Stimulated activated naive B cell treated with anti-CD40 and anti-IgM and Interleukin-4, amounts not matched to agents 10 μg/mL and 1 μg/mL and 100 μg/mL, for 72 hours (primary cell): ENCODE data around the gene MDGA2.
"Not testable (repeated sequence)": the region's sequence is repeated elsewhere in the genome, so short reads cannot be mapped to it uniquely, and the experiment has no call there.

ENCODE experiments used
- ATAC-seq, 2 donors: fragments of 150-1000 bp; cut with Tn5 transposase; replicated peaks; 2 replicates each; pipeline ENCODE4 v1.10.0; 2021; ENCODE audit warnings: moderate library complexity in 1 of 2
- DNase-seq: peaks from one replicate; pipeline ENCODE4 v3.0.0; 2021
- H3K27ac Mint-ChIP-seq: one replicate; pipeline ENCODE4 v1.8.0; 2022; ENCODE audit warnings: mild to moderate bottlenecking, mixed read lengths
- H3K27me3 Mint-ChIP-seq, 2 donors: one replicate each; pipeline ENCODE4 v1.8.0; 2022; ENCODE audit warnings: mixed read lengths in 2 of 2
- H3K36me3 Mint-ChIP-seq, 2 donors: one replicate each; pipeline ENCODE4 v1.8.0; 2022; ENCODE audit warnings: mixed read lengths in 2 of 2, mild to moderate bottlenecking in 1 of 2
- H3K4me1 Mint-ChIP-seq, 2 donors: one replicate each; pipeline ENCODE4 v1.8.0; 2022; ENCODE audit warnings: mixed read lengths in 2 of 2, mild to moderate bottlenecking in 1 of 2
- H3K4me3 Mint-ChIP-seq, 2 donors: one replicate each; pipeline ENCODE4 v1.8.0; 2022; ENCODE audit warnings: mild to moderate bottlenecking in 2 of 2, mixed read lengths in 2 of 2, moderate library complexity in 1 of 2
- H3K9me3 Mint-ChIP-seq, 2 donors: one replicate each; pipeline ENCODE4 v1.8.0; 2022; ENCODE audit warnings: mixed read lengths in 2 of 2, mild to moderate bottlenecking in 1 of 2

Gene MDGA2

DNA sequence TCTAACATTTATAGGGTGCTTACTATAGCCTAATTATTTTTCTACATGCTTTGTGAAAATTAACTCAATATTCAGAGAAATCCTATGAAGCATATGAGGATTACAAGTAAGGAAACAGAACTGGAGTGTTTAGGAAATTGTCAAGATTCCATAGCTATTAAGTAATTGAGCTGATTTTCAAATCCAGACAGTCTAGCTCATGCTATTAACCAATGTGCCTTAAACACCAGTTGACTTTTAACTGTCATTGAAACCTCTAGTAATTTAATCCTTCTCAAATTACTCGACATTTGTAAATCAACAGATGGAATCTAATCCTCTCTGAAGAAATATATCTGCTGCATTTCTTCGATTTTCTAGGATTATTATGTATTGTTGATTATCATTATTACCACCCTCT lies 488.9 kb downstream of the MDGA2 start:
- DNase-seq (no peak), ATAC-seq (no peak)
- no peaks in the 10 kb centered on the region for H3K4me1 Mint-ChIP-seq
- no peak overlapping the region for H3K27ac Mint-ChIP-seq
- H3K4me3 Mint-ChIP-seq = no peak overlapping the region
- H3K36me3 Mint-ChIP-seq = no peaks in the 10 kb centered on the region
- no peaks in the 10 kb centered on the region for H3K9me3 Mint-ChIP-seq
- H3K27me3 Mint-ChIP-seq = no peaks in the 10 kb centered on the region

DNA sequence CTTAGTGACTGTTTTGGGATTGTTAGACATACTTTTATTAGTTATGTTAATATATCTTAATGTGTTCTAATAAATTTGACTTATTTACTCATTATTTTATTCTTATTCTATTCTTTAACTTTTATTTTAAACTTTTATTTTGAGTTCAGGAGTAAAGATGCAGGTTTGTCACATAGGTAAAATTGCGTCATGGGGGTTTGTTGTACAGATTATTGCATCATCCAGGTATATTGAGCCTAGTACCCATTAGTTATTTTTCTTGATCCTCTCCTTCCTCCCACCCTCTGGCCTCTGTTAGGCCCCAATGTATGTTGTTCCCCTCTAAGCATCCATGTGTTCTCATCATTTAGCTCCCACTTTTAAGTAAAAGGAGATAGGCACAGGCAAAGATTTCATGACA lies 495.5 kb downstream of the MDGA2 start:
- Mint-ChIP-seq H3K27ac (no peak overlapping the region), H3K27me3 (no peaks in the 10 kb centered on the region), H3K4me1 (no peaks in the 10 kb centered on the region), H3K9me3 (peaks cover 0 to 2% of the 10 kb centered on the region in 2 donors), H3K4me3 (no peak overlapping the region), H3K36me3 (no peaks in the 10 kb centered on the region)
- DNase-seq = no peak
- ATAC-seq = no peak

DNA sequence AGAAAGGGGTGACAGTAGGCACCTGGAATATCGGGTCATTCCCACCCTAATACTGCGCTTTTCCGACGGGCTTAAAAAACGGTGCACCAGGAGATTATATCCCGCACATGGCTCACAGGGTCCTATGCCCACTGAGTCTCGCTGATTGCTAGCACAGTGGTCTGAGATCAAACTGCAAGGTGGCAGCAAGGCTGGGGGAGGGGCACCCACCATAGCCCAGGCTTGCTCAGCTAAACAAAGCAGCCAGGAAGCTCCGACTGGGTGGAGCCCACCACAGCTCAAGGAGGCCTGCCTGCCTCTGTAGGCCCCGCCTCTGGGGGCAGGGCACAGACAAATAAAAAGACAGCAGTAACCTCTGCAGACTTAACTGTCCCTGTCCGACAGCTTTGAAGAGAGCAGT lies 503.5 kb downstream of the MDGA2 start:
- not testable (repeated sequence) for H3K9me3 Mint-ChIP-seq, H3K4me3 Mint-ChIP-seq, H3K27ac Mint-ChIP-seq, H3K36me3 Mint-ChIP-seq, ATAC-seq, H3K27me3 Mint-ChIP-seq, H3K4me1 Mint-ChIP-seq, DNase-seq

DNA sequence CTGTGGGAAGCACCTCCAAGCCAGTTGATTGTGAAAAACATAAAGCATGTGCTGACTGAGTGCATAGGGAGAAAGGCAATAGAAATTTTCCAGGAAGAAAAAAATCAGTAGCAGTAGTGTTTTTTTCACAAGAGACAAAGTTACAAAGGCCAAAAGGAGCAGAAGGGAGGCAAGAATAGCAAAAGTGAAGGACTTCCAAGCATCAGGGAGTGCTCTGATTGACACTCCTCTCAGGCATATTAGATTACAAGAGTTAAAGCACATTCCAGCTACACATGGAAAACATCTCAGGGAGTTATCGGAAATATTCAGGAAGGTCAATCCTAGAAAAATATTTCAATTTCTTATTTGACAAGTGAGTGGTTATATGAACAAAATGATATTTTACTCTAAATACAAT lies 508.0 kb downstream of the MDGA2 start:
- no peak overlapping the region for H3K27ac Mint-ChIP-seq
- H3K27me3 Mint-ChIP-seq = no peaks in the 10 kb centered on the region
- H3K36me3 Mint-ChIP-seq = no peaks in the 10 kb centered on the region
- no peaks in the 10 kb centered on the region for H3K4me1 Mint-ChIP-seq
- no peak overlapping the region for H3K4me3 Mint-ChIP-seq
- DNase-seq (no peak), ATAC-seq (no peak)
- no peaks in the 10 kb centered on the region for H3K9me3 Mint-ChIP-seq

DNA sequence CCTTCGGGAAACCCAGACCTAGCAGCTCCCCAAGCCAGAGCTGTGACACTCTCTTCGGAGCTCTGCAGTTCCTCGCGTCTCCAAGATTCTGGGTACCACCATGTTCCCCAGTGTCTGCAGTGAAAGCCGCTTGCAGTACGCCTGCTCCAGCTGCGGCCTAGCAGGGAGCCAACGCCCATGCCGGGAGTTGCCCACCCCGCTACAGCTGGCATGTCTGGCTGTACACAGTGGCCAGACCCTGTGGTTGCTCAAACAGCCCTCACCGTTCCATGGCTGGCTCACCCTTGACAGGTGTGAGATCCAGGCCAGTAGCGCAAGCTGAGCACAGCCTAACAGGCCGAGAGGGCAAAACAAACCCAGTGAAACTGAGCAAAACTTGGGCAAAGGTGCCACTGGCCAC lies 520.0 kb downstream of the MDGA2 start:
- Mint-ChIP-seq H3K27ac (no peak overlapping the region), H3K4me3 (no peak overlapping the region), H3K27me3 (no peaks in the 10 kb centered on the region), H3K36me3 (no peaks in the 10 kb centered on the region), H3K4me1 (no peaks in the 10 kb centered on the region), H3K9me3 (peaks cover 3 to 6% of the 10 kb centered on the region in 2 donors)
- ATAC-seq = no peak
- no peak for DNase-seq

DNA sequence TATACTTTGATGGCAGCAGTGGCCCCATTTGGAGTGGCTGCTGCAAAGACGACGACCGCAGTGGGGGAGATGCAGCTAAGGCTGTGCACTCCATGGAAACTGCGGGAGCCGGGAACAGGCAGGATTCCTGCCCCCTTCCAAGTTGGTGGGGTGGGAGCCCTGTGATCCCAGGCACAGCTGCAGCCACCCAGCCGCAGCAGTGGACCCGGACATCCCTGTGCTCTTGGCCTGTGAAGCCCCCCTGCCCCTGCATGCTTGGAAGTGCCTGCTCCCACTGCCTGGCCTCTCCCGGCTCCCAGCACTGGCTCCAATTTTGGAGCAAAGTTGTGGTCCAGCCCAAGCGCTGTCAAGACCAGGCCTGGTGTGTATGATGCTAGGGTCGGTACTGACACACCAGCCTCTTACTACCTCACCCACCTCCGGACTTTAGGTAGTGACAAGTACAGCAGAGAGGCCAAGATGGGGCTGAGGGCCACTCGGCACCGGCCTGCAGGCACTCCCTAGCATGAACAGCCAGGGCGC lies 521.1 kb downstream of the MDGA2 start:
- ATAC-seq (no peak), DNase-seq (no peak)
- Mint-ChIP-seq H3K9me3 (peaks cover 3 to 6% of the 10 kb centered on the region in 2 donors), H3K27me3 (no peaks in the 10 kb centered on the region), H3K27ac (no peak overlapping the region), H3K36me3 (no peaks in the 10 kb centered on the region), H3K4me3 (no peak overlapping the region), H3K4me1 (no peaks in the 10 kb centered on the region)

DNA sequence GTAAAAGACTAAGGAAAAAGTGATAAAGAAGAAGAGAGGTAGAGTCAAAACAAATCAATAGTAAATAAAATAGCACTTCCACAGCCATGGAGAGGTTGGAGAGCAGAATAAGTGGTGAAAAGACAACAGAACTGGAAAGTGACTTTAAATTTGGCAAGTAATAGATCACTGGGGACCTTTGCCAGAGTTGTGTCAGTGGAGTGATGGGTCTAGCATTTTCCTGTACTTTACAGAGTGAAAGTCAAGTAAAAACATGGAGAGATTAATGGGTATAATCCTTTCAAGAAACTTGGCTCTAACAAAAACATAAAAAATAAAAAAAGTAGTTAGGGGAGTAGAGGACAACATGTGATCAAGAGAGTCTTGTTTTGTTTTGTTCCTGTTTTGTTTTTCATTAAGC lies 521.7 kb downstream of the MDGA2 start:
- H3K36me3 Mint-ChIP-seq = no peaks in the 10 kb centered on the region
- no peaks in the 10 kb centered on the region for H3K4me1 Mint-ChIP-seq
- H3K4me3 Mint-ChIP-seq = no peak overlapping the region
- peaks cover 3 to 6% of the 10 kb centered on the region in 2 donors for H3K9me3 Mint-ChIP-seq
- H3K27ac Mint-ChIP-seq = no peak overlapping the region
- H3K27me3 Mint-ChIP-seq = no peaks in the 10 kb centered on the region
- no peak for DNase-seq
- ATAC-seq = no peak

DNA sequence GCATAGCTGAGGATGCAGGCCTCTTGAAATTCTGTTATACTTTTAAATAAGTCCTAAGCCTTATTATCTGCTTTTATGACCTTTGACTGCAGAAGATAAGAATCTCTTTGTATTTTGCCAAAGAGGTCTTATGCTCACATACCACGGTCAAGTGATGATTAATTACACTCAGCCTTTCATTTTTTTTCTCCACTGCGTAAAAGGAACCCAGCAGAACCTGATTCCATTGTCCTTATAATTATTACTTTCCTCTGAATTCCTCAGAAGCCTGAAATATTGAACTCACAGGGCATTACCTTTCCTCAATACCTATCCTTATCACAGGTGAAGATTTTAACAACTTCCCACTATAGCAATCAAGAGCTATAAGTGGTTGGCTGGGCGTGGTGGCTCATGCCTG lies 525.1 kb downstream of the MDGA2 start:
- H3K27ac Mint-ChIP-seq = no peak overlapping the region
- DNase-seq (no peak), ATAC-seq (no peak)
- H3K27me3 Mint-ChIP-seq = no peaks in the 10 kb centered on the region
- no peaks in the 10 kb centered on the region for H3K36me3 Mint-ChIP-seq
- peaks cover 3 to 6% of the 10 kb centered on the region in 2 donors for H3K9me3 Mint-ChIP-seq
- no peak overlapping the region for H3K4me3 Mint-ChIP-seq
- no peaks in the 10 kb centered on the region for H3K4me1 Mint-ChIP-seq

DNA sequence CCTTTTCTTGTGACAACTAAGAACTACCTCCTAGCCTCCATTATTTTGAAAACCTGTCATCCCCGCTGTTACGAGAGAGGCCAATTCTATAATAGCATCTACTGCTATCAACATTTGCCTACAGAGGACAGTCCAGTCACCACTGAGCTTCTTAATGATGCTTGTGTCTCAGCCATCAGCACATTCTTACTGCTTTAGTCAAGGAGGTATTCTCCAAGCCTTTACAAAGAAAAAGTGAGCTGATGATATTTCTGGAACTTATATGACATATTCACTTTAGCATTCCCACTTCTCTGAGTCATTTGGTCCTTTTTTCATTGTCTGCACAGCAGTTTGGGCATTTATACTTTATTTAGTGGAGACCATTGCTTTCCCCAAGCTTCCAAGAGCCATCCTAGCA lies 526.1 kb downstream of the MDGA2 start:
- ATAC-seq (no peak), DNase-seq (no peak)
- Mint-ChIP-seq H3K36me3 (no peaks in the 10 kb centered on the region), H3K27ac (no peak overlapping the region), H3K27me3 (no peaks in the 10 kb centered on the region), H3K9me3 (peaks cover 2 to 6% of the 10 kb centered on the region in 2 donors), H3K4me1 (no peaks in the 10 kb centered on the region), H3K4me3 (no peak overlapping the region)

DNA sequence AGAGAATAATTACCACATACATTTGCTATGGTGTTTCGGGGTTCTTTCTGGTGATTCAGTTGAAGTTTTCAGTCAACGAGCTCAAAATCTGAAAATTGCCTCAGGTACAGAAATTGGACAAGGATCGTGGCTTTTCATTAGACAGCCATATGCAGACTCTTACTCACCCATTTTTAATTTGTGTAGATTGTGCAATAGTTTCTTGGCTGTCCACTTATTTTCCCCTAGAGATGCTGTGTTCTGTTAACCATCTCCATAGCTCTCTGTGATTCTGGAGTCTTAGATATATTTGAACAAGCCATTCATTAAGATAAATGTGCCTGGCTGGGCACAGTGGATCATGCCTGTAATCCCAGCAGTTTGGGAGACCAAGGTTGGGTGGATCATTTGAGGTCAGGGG lies 526.7 kb downstream of the MDGA2 start:
- no peak overlapping the region for H3K4me3 Mint-ChIP-seq
- no peak for ATAC-seq
- H3K36me3 Mint-ChIP-seq = no peaks in the 10 kb centered on the region
- H3K4me1 Mint-ChIP-seq = no peaks in the 10 kb centered on the region
- no peak overlapping the region for H3K27ac Mint-ChIP-seq
- no peaks in the 10 kb centered on the region for H3K27me3 Mint-ChIP-seq
- no peak for DNase-seq
- H3K9me3 Mint-ChIP-seq = peaks cover 2 to 6% of the 10 kb centered on the region in 2 donors

DNA sequence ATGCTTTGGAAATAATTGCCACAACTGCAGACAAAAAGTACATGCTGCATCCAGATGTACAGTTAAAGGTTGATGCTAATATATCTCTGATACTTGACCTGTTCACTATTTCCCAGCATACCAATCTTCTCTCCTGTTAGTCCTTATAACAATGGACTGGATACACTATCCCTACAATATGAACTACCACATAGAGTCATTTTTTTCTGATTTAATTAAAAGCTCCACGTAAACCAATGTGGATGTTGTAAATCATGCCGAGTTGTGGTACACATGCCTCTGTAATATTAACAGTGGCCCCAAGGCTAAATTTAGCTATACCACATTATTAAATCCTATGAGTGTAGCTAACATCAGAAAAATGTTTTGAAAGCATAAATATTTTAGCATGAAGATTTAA lies 554.8 kb downstream of the MDGA2 start:
- no peak for DNase-seq
- Mint-ChIP-seq H3K4me1 (no peaks in the 10 kb centered on the region), H3K4me3 (no peak overlapping the region), H3K27ac (no peak overlapping the region), H3K27me3 (no peaks in the 10 kb centered on the region), H3K36me3 (no peaks in the 10 kb centered on the region), H3K9me3 (peaks cover 0 to 3% of the 10 kb centered on the region in 2 donors)
- ATAC-seq = no peak

DNA sequence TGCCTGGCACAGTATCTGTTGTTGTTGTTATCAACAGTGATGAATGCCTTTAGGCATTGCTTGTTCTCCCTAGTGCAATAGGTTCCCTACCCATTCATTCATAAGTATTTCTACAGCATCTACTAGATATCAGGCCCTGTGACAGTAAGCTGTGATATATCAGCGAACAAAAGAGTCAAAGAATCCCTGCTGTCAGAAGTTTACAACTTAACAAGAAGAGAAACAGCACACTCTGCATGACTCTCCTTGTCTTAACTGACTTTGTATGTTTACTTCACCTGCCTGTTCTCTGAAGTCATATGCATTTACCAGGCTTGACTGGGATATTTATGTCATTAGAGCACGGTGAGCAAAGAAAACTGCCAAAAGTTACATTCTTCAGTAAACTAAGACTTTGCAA lies 571.6 kb downstream of the MDGA2 start:
- ATAC-seq = no peak

DNA sequence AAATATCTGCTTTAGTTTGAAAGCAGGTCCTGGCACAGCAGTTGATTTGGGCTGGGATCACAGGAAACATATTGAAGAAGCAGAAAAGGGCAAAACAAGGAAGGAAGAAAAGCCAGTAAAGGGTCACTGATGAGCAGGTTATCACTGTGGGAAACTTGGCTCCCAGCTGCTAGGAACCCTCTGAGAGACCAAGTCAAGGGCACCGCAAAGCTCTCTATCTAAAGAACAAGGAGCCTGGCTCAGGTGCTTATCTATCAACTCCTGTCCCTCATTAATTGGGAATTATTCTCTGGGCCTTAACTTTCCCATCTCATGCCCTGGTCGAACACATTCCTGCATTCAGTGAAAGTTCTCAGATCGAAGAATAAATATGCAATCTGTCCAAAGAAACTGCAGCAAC lies 572.9 kb downstream of the MDGA2 start:
- Mint-ChIP-seq H3K36me3 (no peaks in the 10 kb centered on the region), H3K27ac (no peak overlapping the region), H3K9me3 (no peaks in the 10 kb centered on the region), H3K4me3 (no peak overlapping the region), H3K4me1 (no peaks in the 10 kb centered on the region), H3K27me3 (no peaks in the 10 kb centered on the region)
- no peak for DNase-seq
- no peak for ATAC-seq

More for the DNA sequence above, 571.6 kb downstream of the MDGA2 start:
- no peak for DNase-seq
- H3K36me3 Mint-ChIP-seq = no peaks in the 10 kb centered on the region
- H3K9me3 Mint-ChIP-seq = peaks cover 0 to 2% of the 10 kb centered on the region in 2 donors
- H3K27me3 Mint-ChIP-seq = no peaks in the 10 kb centered on the region
- H3K4me3 Mint-ChIP-seq = no peak overlapping the region
- no peaks in the 10 kb centered on the region for H3K4me1 Mint-ChIP-seq
- no peak overlapping the region for H3K27ac Mint-ChIP-seq

DNA sequence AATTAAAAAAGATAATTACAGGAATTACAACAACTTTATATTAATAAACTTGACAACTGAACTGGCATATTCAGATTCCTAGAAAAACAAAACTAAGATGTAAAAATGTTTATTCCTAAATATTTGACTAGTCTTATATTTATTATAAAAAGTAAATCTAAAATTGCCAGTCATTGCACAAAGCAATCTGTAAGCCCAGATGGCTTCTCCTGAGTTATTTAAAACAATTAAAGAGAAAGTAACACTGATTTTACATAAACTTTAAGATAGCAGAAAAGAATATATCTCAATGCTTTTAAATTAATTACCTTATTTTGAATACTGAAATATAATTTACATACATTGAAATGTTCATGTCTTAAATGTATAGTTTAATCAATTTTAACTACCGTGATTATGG lies 589.7 kb downstream of the MDGA2 start:
- Mint-ChIP-seq H3K27me3 (no peaks in the 10 kb centered on the region), H3K27ac (no peak overlapping the region), H3K36me3 (no peaks in the 10 kb centered on the region), H3K4me3 (no peak overlapping the region), H3K4me1 (no peaks in the 10 kb centered on the region), H3K9me3 (no peaks in the 10 kb centered on the region)
- ATAC-seq (no peak), DNase-seq (no peak)

DNA sequence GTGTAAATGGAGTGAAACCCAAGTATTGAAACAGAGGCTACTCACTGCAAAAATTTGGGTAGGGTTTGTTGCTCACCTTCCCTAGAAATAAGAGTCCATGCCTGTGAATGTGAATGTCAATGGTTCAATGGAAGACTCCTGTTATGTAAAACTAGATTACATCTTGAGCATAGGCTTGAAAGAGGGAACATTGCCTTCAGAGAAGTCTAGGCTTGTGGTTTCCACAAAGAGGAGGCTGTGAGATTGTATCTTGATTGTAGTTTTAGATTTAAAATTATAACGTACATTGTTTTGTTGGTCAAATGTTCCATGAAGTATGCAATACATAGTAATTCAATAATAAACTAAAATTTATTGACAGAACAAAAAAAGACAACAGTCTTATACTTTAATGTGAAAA lies 610.1 kb downstream of the MDGA2 start:
- no peaks in the 10 kb centered on the region for H3K9me3 Mint-ChIP-seq

DNA sequence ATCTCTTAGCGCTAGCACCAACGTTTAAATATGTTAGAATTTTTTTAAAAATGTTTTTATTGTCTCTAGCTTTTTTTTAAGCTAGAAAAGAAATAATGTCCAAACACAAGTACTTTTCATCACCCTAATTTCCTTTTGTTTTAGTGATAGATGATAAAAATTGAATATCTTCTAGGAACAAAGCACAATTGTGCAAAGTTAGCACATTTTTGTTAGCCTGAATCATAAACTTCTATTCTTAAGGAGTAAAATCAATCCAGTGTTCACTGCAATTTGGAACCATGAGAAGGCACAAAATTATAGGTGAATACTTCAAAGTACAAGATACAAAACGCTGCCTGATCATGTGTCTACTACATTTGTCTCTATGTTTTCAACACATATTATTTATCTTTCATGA lies 615.4 kb downstream of the MDGA2 start:
- Mint-ChIP-seq H3K4me3 (no peak overlapping the region), H3K36me3 (no peaks in the 10 kb centered on the region), H3K27ac (no peak overlapping the region), H3K27me3 (no peaks in the 10 kb centered on the region), H3K4me1 (no peaks in the 10 kb centered on the region), H3K9me3 (peaks cover 1 to 3% of the 10 kb centered on the region in 2 donors)
- ATAC-seq (no peak), DNase-seq (no peak)

More for the DNA sequence above, 610.1 kb downstream of the MDGA2 start:
- Mint-ChIP-seq H3K4me3 (no peak overlapping the region), H3K36me3 (no peaks in the 10 kb centered on the region), H3K4me1 (no peaks in the 10 kb centered on the region), H3K27ac (no peak overlapping the region), H3K27me3 (no peaks in the 10 kb centered on the region)
- ATAC-seq (no peak), DNase-seq (no peak)
